DMS 273 treated with DMSO at 0.1 percent for 48 hours (cell line): ENCODE results near the gene ARMC2.
"Not testable (repeated sequence)": the region's sequence is repeated elsewhere in the genome, so short reads cannot be mapped to it uniquely, and the experiment has no call there.

Experiments
- DNase-seq: peaks from one replicate; lab custom pipeline; 2025; lab: John Stamatoyannopoulos, UW

The ARMC2 gene

DNA sequence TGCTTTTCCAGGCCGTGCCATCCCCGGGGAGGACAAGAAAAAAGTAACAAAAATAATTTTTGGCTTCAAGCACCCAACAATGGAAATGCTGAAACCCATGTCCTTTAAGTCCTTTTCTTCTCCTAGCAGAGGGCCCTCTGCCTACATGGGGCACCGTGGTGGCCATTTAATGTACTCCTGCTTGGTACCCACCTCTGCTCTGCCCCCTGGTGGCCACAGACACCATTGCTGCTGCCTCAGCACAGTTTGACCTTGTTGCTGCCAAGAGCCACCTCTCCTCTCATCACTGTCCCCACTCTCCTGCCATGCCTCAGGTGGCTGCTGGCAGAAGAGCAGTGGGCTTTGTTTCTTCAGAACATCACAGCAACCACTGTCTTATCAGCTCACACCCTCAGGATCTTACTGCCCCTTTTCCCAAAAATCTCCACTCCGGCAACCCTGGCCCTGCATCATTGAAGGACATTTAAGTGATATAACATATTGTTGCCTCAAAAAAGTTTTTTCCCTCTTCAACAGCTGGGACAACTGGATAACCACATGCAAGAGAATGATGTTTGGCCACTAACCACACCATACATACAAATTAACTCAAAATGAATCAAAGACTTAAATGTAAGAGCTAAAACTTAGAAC lies 12.9 kb upstream of the ARMC2 start:
- peak; percentile 25 for DNase-seq

DNA sequence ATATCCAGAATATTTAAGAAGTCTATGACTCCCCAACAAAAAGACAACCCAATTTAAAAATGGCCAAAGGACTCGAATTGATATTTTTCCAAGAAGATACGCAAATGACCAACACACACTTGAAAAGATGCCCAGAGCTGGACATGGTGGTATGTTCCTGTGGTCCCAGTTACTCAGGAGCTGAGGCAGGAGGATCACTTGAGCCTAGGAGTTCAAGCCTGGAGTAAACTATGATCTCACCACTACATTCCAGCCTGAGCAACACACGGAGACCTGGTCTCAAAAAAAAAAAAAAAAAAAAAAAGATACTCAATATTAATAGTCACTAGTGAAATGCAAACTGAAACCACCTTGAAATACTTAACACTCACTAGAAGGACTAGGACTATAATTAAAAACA lies 12.2 kb upstream of the ARMC2 start:
- DNase-seq: no peak

- no peak for DNase-seq
These were observed 10.8 kb upstream of the ARMC2 start for GRCh38 chr6:108837236-108837971.

GRCh38 chr6:108838101-108838717 lies 10.0 kb upstream of the ARMC2 start:
- DNase-seq: no peak

- DNase-seq: no peak
These were observed 9.1 kb upstream of the ARMC2 start for GRCh38 chr6:108839083-108839642.

- DNase-seq: no peak
These were observed 7.3 kb upstream of the ARMC2 start for GRCh38 chr6:108840919-108841318.

DNA sequence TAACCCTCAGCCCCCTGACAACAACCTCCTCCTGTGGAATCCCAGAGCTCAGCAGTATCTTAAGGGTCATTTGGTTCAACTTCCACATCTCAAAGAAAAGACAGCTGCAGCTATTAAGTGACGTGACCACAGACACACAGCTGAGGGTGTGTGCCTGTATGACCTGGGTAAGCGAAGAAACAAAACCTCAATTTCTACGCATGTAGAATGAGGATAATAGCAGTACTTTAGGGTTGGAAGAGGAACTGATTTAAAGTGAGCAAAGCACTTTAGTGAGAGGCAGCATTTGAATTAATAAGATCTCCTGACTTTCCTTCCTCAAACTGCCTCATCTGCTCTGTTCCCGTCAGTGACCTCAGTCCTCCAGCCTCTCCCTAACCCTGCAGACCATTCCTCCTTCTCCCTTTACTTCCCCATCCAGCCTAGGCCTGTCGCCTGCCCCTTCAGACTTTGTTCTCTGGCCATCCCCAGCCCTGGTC lies 6.8 kb upstream of the ARMC2 start:
- no peak for DNase-seq

DNA sequence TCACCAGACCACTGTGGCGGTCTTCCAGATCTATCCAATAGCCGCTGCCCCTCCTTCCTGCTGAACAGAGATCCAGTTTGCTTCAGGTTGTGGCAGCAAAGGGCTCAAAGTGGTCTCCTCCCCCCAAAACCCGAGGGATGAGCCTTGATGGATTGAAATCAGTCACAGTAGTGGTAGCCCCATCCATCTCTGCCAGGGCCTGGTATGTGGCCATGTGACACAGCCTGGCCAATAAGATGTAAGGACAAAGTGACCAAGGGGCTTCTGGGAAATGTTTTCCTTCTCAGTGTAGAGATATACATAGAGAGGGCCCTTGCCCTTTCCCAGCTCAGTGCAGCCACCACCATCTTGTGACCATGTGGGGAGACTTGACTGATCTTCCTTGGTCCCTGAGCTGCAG lies 4.1 kb upstream of the ARMC2 start:
- no peak for DNase-seq

DNA sequence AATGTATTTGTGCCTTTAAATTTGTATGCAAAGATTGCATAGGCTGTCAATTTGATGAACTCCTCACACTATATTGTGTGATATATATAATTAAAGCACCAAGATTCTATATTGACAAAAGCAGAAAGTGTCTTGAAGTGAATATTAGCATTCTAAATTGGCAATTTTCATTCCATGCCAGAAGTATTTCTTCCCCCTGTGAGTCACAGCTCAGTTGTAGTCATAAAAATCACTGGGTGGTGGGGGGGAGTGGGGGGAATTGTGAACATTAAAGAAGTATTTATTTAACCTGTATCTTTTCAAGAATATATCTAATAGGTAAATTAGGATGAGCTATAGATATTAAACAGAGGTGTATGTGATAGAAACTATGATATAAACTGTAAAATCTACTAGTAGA lies 3.1 kb upstream of the ARMC2 start:
- DNase-seq: no peak

- DNase-seq: no peak
These were observed 2.1 kb upstream of the ARMC2 start for GRCh38 chr6:108846101-108846500.

GRCh38 chr6:108846628-108847027 lies 1.6 kb upstream of the ARMC2 start:
- peak; percentile 10 for DNase-seq

GRCh38 chr6:108847738-108848115 lies 495 bp upstream of the ARMC2 start:
- no peak for DNase-seq

DNA sequence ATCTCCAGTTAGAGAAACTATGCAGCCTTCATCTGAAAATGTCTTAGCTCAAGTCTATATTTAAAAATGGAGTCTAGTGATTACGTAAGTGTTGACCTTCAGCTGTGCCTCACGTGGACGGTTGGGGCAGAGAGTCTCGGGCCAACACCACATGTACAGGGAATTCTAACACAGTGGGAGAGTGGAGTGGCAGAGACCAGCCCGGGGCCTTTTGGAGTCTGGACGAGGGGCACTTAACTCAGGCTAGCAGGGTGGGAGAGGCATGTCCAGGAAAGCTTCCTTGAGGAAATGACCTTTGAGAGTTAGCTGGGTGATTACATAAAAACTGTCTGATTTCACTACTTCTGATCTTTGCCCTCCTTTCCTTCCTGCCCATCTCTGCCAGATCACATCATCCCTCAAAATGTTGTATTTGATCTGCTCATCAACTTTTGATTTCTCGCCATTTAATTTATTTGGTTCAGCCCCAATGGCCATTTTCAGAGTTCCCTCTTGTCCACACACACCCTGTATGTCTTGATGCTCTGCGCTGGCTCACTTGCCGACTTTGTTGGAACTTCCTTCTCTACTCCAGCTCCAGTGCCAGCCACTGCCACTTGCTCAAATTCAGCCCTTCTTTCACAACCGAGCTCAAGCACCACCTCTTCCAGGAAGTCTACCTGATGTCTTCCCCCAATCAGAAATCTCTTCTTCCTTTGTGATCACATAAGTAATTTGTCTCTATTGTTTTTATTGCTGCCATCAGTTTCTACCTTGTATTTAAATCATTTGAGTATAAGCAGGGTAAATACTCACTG lies 2.6 kb downstream of the ARMC2 start:
- DNase-seq: no peak

- DNase-seq: no peak
These were observed 3.5 kb downstream of the ARMC2 start for GRCh38 chr6:108851756-108852155.

GRCh38 chr6:108853077-108853476 lies 4.9 kb downstream of the ARMC2 start:
- no peak for DNase-seq

- DNase-seq: no peak
These were observed 14.4 kb downstream of the ARMC2 start for GRCh38 chr6:108862479-108863191.

- DNase-seq: not testable (repeated sequence)
These were observed 17.6 kb downstream of the ARMC2 start for GRCh38 chr6:108865751-108866286.

GRCh38 chr6:108866798-108867197 lies 18.6 kb downstream of the ARMC2 start:
- DNase-seq: no peak

DNA sequence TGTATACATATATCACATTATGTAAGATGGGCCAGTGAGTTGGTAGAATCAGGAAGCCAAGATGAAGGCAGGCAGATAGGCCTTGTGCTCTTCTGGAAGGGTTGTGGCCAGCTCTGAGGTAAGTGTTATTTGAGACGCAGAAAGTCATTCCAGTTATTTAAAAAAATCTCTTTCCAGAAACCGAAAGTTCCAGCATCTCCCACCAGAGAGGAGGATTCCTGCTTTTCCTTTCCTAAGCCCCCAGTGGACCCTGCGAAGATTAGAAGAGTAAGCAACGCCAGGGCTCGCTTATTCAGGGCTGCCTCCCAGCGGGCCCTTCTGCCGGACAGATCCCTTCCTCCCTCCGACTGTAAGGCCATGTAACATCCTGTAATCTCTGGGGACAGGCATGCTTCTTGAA lies 20.4 kb downstream of the ARMC2 start:
- DNase-seq: no peak

DNA sequence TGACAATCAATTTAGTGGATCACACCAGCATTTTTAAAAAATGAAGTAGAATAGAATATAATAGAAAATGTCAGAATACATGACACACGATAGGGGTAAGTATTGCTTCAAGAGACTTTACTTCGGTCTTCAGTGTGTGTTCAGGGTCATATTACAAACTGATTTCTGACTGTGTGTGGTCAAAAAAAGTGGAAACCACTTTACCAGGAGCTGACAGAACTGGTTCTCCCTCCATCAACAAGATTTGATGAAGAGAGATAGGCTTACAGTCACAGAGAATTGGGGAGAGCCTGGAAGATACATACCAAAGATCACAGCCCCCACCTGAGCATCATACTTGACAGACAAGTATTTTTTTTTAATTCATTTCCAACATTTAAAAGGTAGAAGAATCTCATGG lies 21.7 kb downstream of the ARMC2 start:
- no peak for DNase-seq

DNA sequence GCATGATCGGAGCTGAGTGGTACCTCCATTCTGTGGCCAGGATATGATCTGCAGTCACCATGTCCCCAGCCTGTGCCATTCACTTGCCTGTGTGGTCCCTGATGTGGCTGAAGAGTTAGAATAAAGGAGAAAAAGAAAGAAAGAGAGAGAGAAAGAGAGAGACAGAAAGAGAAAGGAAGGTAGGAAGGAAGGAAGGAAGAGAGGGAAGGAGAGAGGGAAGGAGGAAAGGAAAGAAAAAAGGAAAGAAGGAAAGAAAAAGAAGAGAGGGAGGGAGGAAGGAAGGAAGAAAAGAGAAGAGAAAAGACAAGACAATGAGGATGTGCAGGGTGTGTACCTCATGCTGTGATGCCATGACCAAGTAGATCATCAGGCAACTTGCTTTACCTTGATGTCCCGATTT lies 22.1 kb downstream of the ARMC2 start:
- no peak for DNase-seq
